Measurements from ENCODE around the gene MYOM1.

- TF ChIP-seq, protein P1, sequence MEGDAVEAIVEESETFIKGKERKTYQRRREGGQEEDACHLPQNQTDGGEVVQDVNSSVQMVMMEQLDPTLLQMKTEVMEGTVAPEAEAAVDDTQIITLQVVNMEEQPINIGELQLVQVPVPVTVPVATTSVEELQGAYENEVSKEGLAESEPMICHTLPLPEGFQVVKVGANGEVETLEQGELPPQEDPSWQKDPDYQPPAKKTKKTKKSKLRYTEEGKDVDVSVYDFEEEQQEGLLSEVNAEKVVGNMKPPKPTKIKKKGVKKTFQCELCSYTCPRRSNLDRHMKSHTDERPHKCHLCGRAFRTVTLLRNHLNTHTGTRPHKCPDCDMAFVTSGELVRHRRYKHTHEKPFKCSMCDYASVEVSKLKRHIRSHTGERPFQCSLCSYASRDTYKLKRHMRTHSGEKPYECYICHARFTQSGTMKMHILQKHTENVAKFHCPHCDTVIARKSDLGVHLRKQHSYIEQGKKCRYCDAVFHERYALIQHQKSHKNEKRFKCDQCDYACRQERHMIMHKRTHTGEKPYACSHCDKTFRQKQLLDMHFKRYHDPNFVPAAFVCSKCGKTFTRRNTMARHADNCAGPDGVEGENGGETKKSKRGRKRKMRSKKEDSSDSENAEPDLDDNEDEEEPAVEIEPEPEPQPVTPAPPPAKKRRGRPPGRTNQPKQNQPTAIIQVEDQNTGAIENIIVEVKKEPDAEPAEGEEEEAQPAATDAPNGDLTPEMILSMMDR (IDR thresholded peaks at IDR 0.05), result no peak
- TF ChIP-seq POLR2A (IDR thresholded peaks at IDR 0.05), result no peak
These were observed 165.6 kb downstream of the MYOM1 start for GRCh38 chr18:3054214-3054613.

All from Peyer's patch (tissue), 4 donors.